Measurements from ENCODE around the gene CP.

DNA sequence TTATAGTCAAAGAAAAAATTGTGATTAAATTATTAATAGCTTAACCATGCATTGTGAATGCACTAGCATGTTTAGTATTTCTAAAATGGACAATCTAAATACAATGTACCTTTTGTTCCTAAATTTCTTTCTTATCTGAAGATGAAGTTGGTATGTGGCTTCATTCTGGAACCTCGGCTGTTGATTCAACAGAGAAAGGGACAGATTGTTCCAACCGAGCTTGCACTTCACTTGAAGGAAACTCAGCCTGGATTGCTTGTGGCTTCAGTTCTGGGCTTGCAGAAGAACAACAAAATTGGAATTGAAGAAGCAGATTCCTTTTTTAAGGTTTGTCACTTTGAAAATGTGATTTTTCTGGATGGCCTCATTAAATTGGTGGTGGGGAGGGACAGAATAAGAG is 59.6 kb downstream of the CP start:
- TF ChIP-seq, protein P1, sequence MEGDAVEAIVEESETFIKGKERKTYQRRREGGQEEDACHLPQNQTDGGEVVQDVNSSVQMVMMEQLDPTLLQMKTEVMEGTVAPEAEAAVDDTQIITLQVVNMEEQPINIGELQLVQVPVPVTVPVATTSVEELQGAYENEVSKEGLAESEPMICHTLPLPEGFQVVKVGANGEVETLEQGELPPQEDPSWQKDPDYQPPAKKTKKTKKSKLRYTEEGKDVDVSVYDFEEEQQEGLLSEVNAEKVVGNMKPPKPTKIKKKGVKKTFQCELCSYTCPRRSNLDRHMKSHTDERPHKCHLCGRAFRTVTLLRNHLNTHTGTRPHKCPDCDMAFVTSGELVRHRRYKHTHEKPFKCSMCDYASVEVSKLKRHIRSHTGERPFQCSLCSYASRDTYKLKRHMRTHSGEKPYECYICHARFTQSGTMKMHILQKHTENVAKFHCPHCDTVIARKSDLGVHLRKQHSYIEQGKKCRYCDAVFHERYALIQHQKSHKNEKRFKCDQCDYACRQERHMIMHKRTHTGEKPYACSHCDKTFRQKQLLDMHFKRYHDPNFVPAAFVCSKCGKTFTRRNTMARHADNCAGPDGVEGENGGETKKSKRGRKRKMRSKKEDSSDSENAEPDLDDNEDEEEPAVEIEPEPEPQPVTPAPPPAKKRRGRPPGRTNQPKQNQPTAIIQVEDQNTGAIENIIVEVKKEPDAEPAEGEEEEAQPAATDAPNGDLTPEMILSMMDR (IDR thresholded peaks at IDR 0.05), result no peak
- TF ChIP-seq POLR2A (IDR thresholded peaks at IDR 0.05), result no peak
